B cell (primary cell): Measurements from ENCODE around the gene LHFPL6. TPM values are rescaled to one million over a fixed set of nuclear protein-coding genes. Genes with fewer than 3 reads are reported as not detected.

Experiments
- ATAC-seq: fragments of 200-7000 bp; cut with Tn5 transposase; one replicate; pipeline ENCODE4 v1.10.0; 2021; ENCODE audit warnings: low read depth, mild to moderate bottlenecking, moderate number of reproducible peaks, moderate library complexity
- CTCF ChIA-PET: fragments of 350-600 bp; sonication (Branson Sonifier 250); formaldehyde crosslinking; loops from one replicate; lab custom pipeline; 2021; ENCODE audit warnings: antibody characterized with exemption, inconsistent platforms; lab: Charles Lee
- POLR2A ChIA-PET: fragments of 350-600 bp; sonication (Branson Sonifier 250); formaldehyde crosslinking; loops from one replicate; lab custom pipeline; 2021; ENCODE audit warnings: antibody characterized with exemption; lab: Charles Lee
- DNase-seq: peaks from one replicate; pipeline ENCODE4 v3.0.0; 2013
- H2AFZ ChIP-seq: 2 replicates; pipeline ENCODE4 v1.6.1; 2012; ENCODE audit warnings: mild to moderate bottlenecking, low read depth, low read length; ENCODE audit not compliant: insufficient read depth, poor library complexity, severe bottlenecking
- H3K27ac ChIP-seq, 2 donors: 1 replicate in 1 of 2; 2 replicates in 1 of 2; pipeline ENCODE4 v1.5.1; 2012 to 2013; ENCODE audit warnings: low read length in 2 of 2, mild to moderate bottlenecking in 2 of 2, moderate library complexity in 1 of 2
- H3K27me3 ChIP-seq, 4 experiments: fragments of 200-600 bp in 1 of 4; sonication (generic) in 1 of 4; replicated peaks in 1 of 4; 1 replicate in 2 of 4; 2 replicates in 2 of 4; pipeline versions ENCODE4 v1.6.1 to v1.7.0; 2013 to 2016; ENCODE audit warnings: low read length in 3 of 4, mild to moderate bottlenecking in 2 of 4, mixed read lengths in 1 of 4, moderate library complexity in 1 of 4; ENCODE audit not compliant: insufficient read depth in 4 of 4, control insufficient read depth in 3 of 4; ENCODE audit errors: control extremely low read depth in 1 of 4
- H3K36me3 ChIP-seq, 2 experiments: replicated peaks in 1 of 2; 1 replicate in 1 of 2; 2 replicates in 1 of 2; pipeline versions ENCODE4 v1.6.1 to v1.7.1; 2013; ENCODE audit warnings: low read length in 1 of 2; ENCODE audit not compliant: insufficient read depth in 2 of 2, control insufficient read depth in 1 of 2; ENCODE audit errors: control extremely low read depth in 1 of 2, extremely low read depth in 1 of 2
- H3K4me1 ChIP-seq, 2 donors: fragments of 200-600 bp in 1 of 2; sonication (generic) in 1 of 2; 1 replicate in 1 of 2; 2 replicates in 1 of 2; pipeline versions ENCODE4 v1.5.1 to v1.6.1; 2013 to 2017; ENCODE audit warnings: low read length in 2 of 2; ENCODE audit not compliant: control insufficient read depth in 2 of 2, insufficient read depth in 2 of 2
- H3K4me2 ChIP-seq: replicated peaks from 2 replicates; pipeline ENCODE3; 2012; ENCODE audit warnings: mild to moderate bottlenecking, low read depth, low read length; ENCODE audit not compliant: poor library complexity, severe bottlenecking
- H3K4me3 ChIP-seq, 5 experiments: fragments of 200-600 bp in 1 of 5; sonication (generic) in 1 of 5; 1 replicate in 3 of 5; 2 replicates in 2 of 5; pipeline versions ENCODE4 v1.5.1 to v1.7.0; 2011 to 2016; ENCODE audit warnings: low read length in 4 of 5, mild to moderate bottlenecking in 4 of 5, low read depth in 2 of 5, control low read depth in 1 of 5, moderate library complexity in 1 of 5; ENCODE audit not compliant: insufficient read depth in 1 of 5; ENCODE audit errors: control extremely low read depth in 1 of 5, extremely low read depth in 1 of 5
- H3K79me2 ChIP-seq: fragments of 200-600 bp; sonication (generic); one replicate; pipeline ENCODE4 v1.6.0; 2016; ENCODE audit warnings: low read length; ENCODE audit not compliant: control insufficient read depth, insufficient read depth
- H3K9ac ChIP-seq: fragments of 200-600 bp; sonication (generic); 2 replicates; pipeline ENCODE4 v1.6.1; 2017; ENCODE audit warnings: mild to moderate bottlenecking, low read length, moderate library complexity
- H3K9me3 ChIP-seq, 3 donors: one replicate each; pipeline versions ENCODE4 v1.6.1 to v1.7.1; 2013; ENCODE audit warnings: low read length in 2 of 3; ENCODE audit not compliant: control insufficient read depth in 2 of 3, insufficient read depth in 1 of 3; ENCODE audit errors: control extremely low read depth in 1 of 3
- H4K20me1 ChIP-seq: 2 replicates; pipeline ENCODE4 v1.6.0; 2012; ENCODE audit warnings: mild to moderate bottlenecking, low read length; ENCODE audit not compliant: insufficient read depth, control insufficient read depth, poor library complexity, severe bottlenecking
- H3K27ac Mint-ChIP-seq: one replicate; pipeline ENCODE4 v1.8.0; 2021; ENCODE audit warnings: mixed read lengths
- H3K27me3 Mint-ChIP-seq: one replicate; pipeline ENCODE4 v1.8.0; 2021; ENCODE audit warnings: mixed read lengths
- H3K4me1 Mint-ChIP-seq: one replicate; pipeline ENCODE4 v1.8.0; 2021; ENCODE audit warnings: mixed read lengths
- H3K4me3 Mint-ChIP-seq: one replicate; pipeline ENCODE4 v1.8.0; 2021; ENCODE audit warnings: mixed read lengths
- H3K9me3 Mint-ChIP-seq: one replicate; pipeline ENCODE4 v1.8.0; 2022; ENCODE audit warnings: mixed read lengths; ENCODE audit not compliant: insufficient read depth
- EZH2 ChIP-seq: IDR thresholded peaks from 2 replicates; pipeline ENCODE4 v1.6.1; 2012; ENCODE audit warnings: borderline replicate concordance, low read depth, mild to moderate bottlenecking, moderate library complexity, low read length; ENCODE audit not compliant: insufficient read depth, poor library complexity, severe bottlenecking
- WGBS: methylation state at CpG from one replicate; pipeline ENCODE4 v1.1.5; 2013; ENCODE audit warnings: missing lambda C conversion rate; ENCODE audit not compliant: insufficient coverage; 5-methylcytosine and 5-hydroxymethylcytosine counted together
- intact Hi-C: fragments of 100-400 bp; cut with micrococcal nuclease; formaldehyde crosslinking; loops from one replicate; pipeline ENCODE4 v1.10.0; 2022
- polyA plus RNA-seq: library from polyadenylated mRNA; depleted of rRNA; stranded (reverse); fragments of >200 nt; gene quantifications from 2 replicates; pipeline ENCODE4 v1.2.3, GENCODE V29; 2012
- total RNA-seq, 2 donors: library from RNA; stranded (reverse); fragments of 120-200 nt in 1 of 2; gene quantifications; 1 replicate in 1 of 2; 2 replicates in 1 of 2; pipeline versions ENCODE4 v1.2.3 to v1.2.4, GENCODE V29; 2013 to 2022
- TF ChIP-seq, protein P1 (sequence below): fragments of 200-600 bp; IDR thresholded peaks from one replicate; pipeline ENCODE4 v1.8.0; 2022; ENCODE audit warnings: antibody characterized with exemption, mild to moderate bottlenecking

Gene LHFPL6
- total and polyA plus RNA-seq, 2 donors (not counting 1 experiment from before 2014, with no cell fraction given) = 0.01 TPM; not detected in 1

DNA sequence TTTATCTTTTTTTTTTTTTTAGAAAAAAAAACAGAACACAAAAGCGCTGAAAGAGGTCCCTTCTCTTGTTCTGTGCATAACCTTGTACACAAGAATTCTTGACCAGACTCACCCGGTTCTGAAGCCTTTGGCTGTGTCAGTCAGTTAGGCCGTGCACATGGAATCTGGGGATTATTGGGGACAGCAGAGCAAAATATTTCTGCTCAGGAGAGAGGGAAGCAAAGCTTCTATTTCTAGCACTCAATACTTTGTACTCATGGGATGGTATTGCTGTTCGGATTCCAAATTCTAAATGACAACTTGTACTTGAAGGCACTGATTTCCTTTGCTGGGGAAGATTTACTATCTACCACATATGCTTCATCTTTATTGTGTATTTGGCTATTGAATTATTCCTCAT lies 292.0 kb downstream of the LHFPL6 start:
- Histone ChIP-seq H3K9ac (no peak overlapping the region), H3K4me1 (no peaks in the 10 kb centered on the region), H3K4me3 (no peak overlapping the region), H3K36me3 (no peaks in the 10 kb centered on the region), H3K27ac (no peak overlapping the region), H2AFZ (no peak overlapping the region), H3K27me3 (no peaks in the 10 kb centered on the region), H3K4me2 (no peak overlapping the region), H4K20me1 (no peaks in the 10 kb centered on the region), H3K79me2 (no peaks in the 10 kb centered on the region), H3K9me3 (no peaks in the 10 kb centered on the region)
- peaks cover 4% of the 10 kb centered on the region for H3K27me3 Mint-ChIP-seq
- no peak for DNase-seq
- no peak for ATAC-seq
- peaks cover 2% of the 10 kb centered on the region for H3K4me1 Mint-ChIP-seq
- no peaks in the 10 kb centered on the region for H3K9me3 Mint-ChIP-seq
- intact Hi-C loops = no loop called here
- TF ChIP-seq EZH2 = no peak
- TF ChIP-seq, protein P1, sequence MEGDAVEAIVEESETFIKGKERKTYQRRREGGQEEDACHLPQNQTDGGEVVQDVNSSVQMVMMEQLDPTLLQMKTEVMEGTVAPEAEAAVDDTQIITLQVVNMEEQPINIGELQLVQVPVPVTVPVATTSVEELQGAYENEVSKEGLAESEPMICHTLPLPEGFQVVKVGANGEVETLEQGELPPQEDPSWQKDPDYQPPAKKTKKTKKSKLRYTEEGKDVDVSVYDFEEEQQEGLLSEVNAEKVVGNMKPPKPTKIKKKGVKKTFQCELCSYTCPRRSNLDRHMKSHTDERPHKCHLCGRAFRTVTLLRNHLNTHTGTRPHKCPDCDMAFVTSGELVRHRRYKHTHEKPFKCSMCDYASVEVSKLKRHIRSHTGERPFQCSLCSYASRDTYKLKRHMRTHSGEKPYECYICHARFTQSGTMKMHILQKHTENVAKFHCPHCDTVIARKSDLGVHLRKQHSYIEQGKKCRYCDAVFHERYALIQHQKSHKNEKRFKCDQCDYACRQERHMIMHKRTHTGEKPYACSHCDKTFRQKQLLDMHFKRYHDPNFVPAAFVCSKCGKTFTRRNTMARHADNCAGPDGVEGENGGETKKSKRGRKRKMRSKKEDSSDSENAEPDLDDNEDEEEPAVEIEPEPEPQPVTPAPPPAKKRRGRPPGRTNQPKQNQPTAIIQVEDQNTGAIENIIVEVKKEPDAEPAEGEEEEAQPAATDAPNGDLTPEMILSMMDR = no peak
- H3K4me3 Mint-ChIP-seq = no peak overlapping the region
- POLR2A ChIA-PET = no interaction called here
- WGBS = 100% methylated on average over 1 of the region's 4 CpGs
- no peak overlapping the region for H3K27ac Mint-ChIP-seq
- CTCF ChIA-PET = no interaction called here

- H3K27ac ChIP-seq = no peak overlapping the region
- no peaks in the 10 kb centered on the region for H3K4me1 ChIP-seq
- H3K9ac ChIP-seq = no peak overlapping the region
- TF ChIP-seq EZH2 = no peak
- TF ChIP-seq, protein P1 = no peak
- no peak for ATAC-seq
- no peak for DNase-seq
- H3K36me3 ChIP-seq = no peaks in the 10 kb centered on the region
- Mint-ChIP-seq H3K4me1 (peaks cover 2% of the 10 kb centered on the region), H3K9me3 (no peaks in the 10 kb centered on the region), H3K27me3 (peaks cover 4% of the 10 kb centered on the region), H3K27ac (no peak overlapping the region), H3K4me3 (no peak overlapping the region)
- H3K27me3 ChIP-seq = no peaks in the 10 kb centered on the region
- whole genome bisulfite sequencing = 51% methylated on average over 11 of the region's 16 CpGs
- H3K4me3 ChIP-seq = no peak overlapping the region
- H4K20me1 ChIP-seq = no peaks in the 10 kb centered on the region
- no peaks in the 10 kb centered on the region for H3K79me2 ChIP-seq
- no peak overlapping the region for H2AFZ ChIP-seq
- no peak overlapping the region for H3K4me2 ChIP-seq
- ChIA-PET CTCF (no interaction called here), POLR2A (no interaction called here)
- H3K9me3 ChIP-seq = no peaks in the 10 kb centered on the region
- intact Hi-C loops = no loop called here
These were observed 296.1 kb downstream of the LHFPL6 start for GRCh38 chr13:39306639-39307589.
